Upper lobe of right lung (tissue), 1 donor: ENCODE results near the gene ZNF664. TPM values are rescaled to one million over a fixed set of nuclear protein-coding genes. Genes with fewer than 3 reads are reported as not detected.

Experiments
- ATAC-seq: fragments of 200-7000 bp; cut with Tn5 transposase; one replicate; pipeline ENCODE4 v1.9.1; 2020; ENCODE audit warnings: mild to moderate bottlenecking, moderate library complexity
- DNase-seq: peaks from one replicate; pipeline ENCODE4 v3.0.0-alpha.2; 2020
- H3K27ac ChIP-seq: fragments of 200-600 bp; one replicate; pipeline ENCODE4 v1.8.0; 2022
- H3K27me3 ChIP-seq: fragments of 200-600 bp; one replicate; pipeline ENCODE4 v1.8.0; 2022; ENCODE audit warnings: mild to moderate bottlenecking
- H3K36me3 ChIP-seq: fragments of 200-600 bp; one replicate; pipeline ENCODE4 v1.8.0; 2022
- H3K4me1 ChIP-seq: fragments of 200-600 bp; one replicate; pipeline ENCODE4 v1.8.0; 2022
- H3K4me3 ChIP-seq: fragments of 200-600 bp; one replicate; pipeline ENCODE4 v1.8.0; 2022; ENCODE audit warnings: mild to moderate bottlenecking
- H3K9me3 ChIP-seq: fragments of 200-600 bp; one replicate; pipeline ENCODE4 v1.8.0; 2022
- intact Hi-C: fragments of 100-400 bp; cut with DNase I; formaldehyde crosslinking; loops from one replicate; pipeline ENCODE4 v1.11.0; 2022
- total RNA-seq: library from RNA; stranded (reverse); fragmentation: NEBNext Ultra II Directional; extraction: Animal tissue kit (Norgen Biotek cat#: 25700); gene quantifications from one replicate; pipeline ENCODE4 v1.2.1, GENCODE V29; 2021
- TF ChIP-seq, protein P1 (sequence below): fragments of 200-600 bp; IDR thresholded peaks from one replicate; pipeline ENCODE4 v1.8.0; 2022; ENCODE audit warnings: antibody characterized with exemption
- donor health status: DM: no; HTN: yes; CAD: no; lungs with severe emphysema.

The ZNF664 gene
- total RNA-seq, 1 donor from 2014 or later, result 92.3 TPM

DNA sequence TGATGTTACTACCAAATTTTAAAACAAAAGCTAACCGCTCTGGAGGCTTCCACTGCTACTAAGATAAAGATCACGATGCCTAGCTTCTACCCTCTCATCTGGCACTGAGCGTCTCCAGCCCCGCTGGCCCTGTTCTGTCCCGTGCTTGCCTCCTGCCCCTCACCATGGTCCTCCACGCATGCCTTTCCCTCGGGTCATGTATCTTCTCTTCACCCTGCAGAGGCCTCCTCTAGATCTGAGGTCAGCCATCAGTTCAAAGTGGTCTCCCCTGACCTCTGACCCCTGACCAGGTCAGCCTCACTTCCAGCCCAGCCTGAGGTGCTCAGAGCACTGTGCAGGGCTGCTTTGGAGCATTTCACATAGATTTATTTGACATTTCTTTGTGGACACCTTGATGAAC is 28.3 kb downstream of the ZNF664 start:
- Histone ChIP-seq H3K36me3 (peaks cover 20% of the 10 kb centered on the region), H3K9me3 (no peaks in the 10 kb centered on the region), H3K27me3 (no peaks in the 10 kb centered on the region), H3K4me3 (no peak overlapping the region), H3K27ac (no peak overlapping the region), H3K4me1 (peaks cover 23% of the 10 kb centered on the region)
- TF ChIP-seq, protein P1, sequence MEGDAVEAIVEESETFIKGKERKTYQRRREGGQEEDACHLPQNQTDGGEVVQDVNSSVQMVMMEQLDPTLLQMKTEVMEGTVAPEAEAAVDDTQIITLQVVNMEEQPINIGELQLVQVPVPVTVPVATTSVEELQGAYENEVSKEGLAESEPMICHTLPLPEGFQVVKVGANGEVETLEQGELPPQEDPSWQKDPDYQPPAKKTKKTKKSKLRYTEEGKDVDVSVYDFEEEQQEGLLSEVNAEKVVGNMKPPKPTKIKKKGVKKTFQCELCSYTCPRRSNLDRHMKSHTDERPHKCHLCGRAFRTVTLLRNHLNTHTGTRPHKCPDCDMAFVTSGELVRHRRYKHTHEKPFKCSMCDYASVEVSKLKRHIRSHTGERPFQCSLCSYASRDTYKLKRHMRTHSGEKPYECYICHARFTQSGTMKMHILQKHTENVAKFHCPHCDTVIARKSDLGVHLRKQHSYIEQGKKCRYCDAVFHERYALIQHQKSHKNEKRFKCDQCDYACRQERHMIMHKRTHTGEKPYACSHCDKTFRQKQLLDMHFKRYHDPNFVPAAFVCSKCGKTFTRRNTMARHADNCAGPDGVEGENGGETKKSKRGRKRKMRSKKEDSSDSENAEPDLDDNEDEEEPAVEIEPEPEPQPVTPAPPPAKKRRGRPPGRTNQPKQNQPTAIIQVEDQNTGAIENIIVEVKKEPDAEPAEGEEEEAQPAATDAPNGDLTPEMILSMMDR, result no peak
- ATAC-seq (no peak), DNase-seq (no peak)
- intact Hi-C loops, result no loop called here

DNA sequence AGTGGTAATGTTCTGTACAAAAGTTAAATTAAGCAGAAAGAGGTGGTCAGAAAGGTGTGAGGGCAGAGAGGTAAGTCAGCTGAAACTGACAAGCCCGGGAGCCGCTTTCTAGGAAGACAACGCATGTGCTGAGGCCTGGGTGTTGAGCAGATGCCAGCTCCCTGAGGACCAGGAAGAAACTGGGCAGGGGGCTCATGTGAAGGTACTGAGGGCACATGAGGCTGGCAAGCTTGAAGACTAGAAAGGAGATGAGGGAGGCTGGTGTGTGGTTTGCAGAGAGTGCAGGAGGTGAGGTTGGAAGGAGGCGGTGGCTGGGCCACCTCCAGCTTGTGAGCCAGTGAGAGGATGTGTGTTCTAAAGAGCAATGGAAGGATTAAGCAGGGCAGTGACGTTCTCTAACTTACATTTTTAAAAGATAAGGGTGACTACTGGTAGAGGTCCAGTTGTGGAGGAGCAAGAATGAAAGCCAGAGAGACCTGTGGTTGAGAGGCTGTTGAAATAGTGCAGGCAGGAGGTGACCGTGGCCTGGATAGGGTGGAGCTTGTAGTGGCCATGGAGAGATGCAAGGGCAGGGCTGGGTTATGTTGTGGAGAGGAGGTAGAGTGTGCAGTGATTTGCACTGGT is 29.1 kb downstream of the ZNF664 start:
- H3K4me1 ChIP-seq, result peaks cover 23% of the 10 kb centered on the region
- intact Hi-C loops, result no loop called here
- no peak overlapping the region for H3K27ac ChIP-seq
- no peaks in the 10 kb centered on the region for H3K9me3 ChIP-seq
- ATAC-seq (peak; percentile 73), DNase-seq (no peak)
- H3K4me3 ChIP-seq, result no peak overlapping the region
- H3K27me3 ChIP-seq, result no peaks in the 10 kb centered on the region
- peaks cover 20% of the 10 kb centered on the region for H3K36me3 ChIP-seq
- TF ChIP-seq, protein P1, result no peak

DNA sequence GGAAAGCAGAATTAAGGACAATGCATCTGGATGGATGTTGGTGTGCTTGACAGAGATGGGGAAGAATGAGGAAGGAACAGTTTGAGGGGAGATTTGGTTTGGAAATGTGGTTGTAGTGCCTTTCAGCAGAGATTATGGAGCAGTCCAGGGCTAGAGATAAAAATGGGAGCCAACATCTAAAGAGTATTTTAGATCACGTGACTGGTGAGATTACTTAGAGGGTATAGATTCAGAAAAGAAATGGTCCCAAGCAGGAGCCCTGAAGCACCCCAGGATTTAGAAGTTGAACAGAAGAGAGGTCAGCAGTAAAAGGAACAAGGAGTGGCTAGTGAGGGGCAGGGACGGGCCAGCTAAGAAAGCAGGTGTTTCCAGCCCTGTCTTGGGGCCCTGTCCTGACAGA is 29.6 kb downstream of the ZNF664 start:
- DNase-seq (no peak), ATAC-seq (no peak)
- Histone ChIP-seq H3K27me3 (no peaks in the 10 kb centered on the region), H3K27ac (no peak overlapping the region), H3K4me1 (peaks cover 25% of the 10 kb centered on the region), H3K4me3 (no peak overlapping the region), H3K36me3 (peaks cover 20% of the 10 kb centered on the region), H3K9me3 (no peaks in the 10 kb centered on the region)
- intact Hi-C loops, result no loop called here
- TF ChIP-seq, protein P1, result no peak

DNA sequence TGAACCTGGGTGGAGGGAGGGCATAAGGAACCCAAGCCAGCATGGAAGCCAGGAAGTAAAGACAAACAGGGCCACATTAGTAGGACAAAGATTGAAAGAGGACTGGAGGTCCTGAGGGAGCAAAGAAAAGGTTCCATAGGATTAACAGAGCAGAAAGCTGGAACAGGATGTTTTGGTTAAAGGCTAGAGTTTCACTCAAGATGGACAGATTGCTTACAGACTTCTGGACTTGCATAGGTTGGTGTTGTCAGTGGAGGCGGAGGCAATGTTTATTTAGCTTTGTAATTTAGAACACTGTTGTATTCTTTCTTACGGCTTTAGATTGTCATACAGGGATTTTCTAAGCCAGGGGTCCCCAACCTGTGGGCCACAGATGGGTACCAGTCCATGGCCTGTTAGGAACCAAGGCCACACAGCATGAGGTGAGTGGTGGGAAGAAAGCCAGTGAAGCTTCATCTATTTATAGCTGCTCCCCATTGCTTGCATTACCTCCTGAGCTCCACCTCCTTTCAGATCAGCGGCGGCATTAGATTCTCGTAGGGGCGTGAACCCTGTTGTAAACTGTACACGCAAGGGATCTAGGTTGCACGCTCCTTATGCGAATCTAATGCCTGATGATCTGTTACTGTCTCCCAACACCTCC is 31.3 kb downstream of the ZNF664 start:
- no peak for DNase-seq
- H3K4me3 ChIP-seq, result no peak overlapping the region
- peaks cover 26% of the 10 kb centered on the region for H3K4me1 ChIP-seq
- H3K9me3 ChIP-seq, result no peaks in the 10 kb centered on the region
- peaks cover 20% of the 10 kb centered on the region for H3K36me3 ChIP-seq
- ATAC-seq, result no peak
- intact Hi-C loops, result no loop called here
- peak overlapping the region; percentile 24 for H3K27ac ChIP-seq
- H3K27me3 ChIP-seq, result no peaks in the 10 kb centered on the region
- TF ChIP-seq, protein P1, result no peak

DNA sequence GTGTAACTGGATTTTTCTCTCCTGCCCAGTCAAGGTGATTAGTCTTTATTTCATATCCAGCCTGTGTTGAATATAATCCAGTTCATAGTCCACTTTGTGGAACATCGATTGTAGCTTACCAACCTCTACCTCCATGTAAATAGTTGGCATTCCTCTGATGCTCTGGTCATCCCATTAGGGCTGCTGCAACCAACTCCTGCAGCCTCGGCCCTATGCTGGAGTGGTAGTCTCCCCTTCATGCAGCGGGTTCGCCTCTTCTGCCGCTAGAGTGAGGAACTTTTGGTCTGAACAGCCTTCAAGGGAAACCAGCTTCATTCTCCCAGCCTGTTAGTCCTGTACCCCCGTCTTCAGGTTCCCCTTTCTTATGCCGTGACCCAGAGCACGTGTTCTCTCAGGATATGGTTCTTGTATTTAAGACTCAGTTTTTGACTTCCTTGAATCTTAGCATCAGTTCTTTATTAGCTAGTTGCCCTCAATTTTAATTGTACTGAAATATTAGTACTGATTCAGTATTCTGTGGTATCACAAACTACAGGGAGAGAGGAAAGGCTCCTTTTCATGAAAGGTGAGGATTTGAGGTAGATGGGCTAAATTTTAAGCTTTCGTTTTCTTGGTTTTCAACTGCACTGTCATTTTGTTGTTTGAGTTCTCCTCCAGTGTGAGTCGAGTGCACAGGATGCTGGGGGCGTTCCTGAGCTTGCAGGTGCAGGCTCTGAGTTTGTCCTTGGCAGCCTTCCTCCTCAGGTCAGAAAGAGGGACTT is 33.2 kb downstream of the ZNF664 start:
- ATAC-seq (peak; percentile 37), DNase-seq (no peak)
- TF ChIP-seq, protein P1, result no peak
- H3K4me3 ChIP-seq, result no peak overlapping the region
- intact Hi-C loops, result no loop called here
- H3K36me3 ChIP-seq, result peaks cover 14% of the 10 kb centered on the region
- no peaks in the 10 kb centered on the region for H3K27me3 ChIP-seq
- H3K9me3 ChIP-seq, result no peaks in the 10 kb centered on the region
- no peak overlapping the region for H3K27ac ChIP-seq
- peaks cover 26% of the 10 kb centered on the region for H3K4me1 ChIP-seq
